Nephron (organoid): Measurements from ENCODE around the gene TSKU.
A peak's percentile ranks its signal among the peaks of the same experiment; 100 is the strongest.

Source experiments
- H3K27ac Mint-ChIP-seq, 3 experiments: 2 replicates each; pipeline ENCODE4 v1.8.0; 2020; ENCODE audit warnings: mixed read lengths in 3 of 3, mild to moderate bottlenecking in 2 of 3, moderate library complexity in 1 of 3
- H3K27me3 Mint-ChIP-seq: 2 replicates; pipeline ENCODE4 v1.8.0; 2021; ENCODE audit warnings: low read depth, mild to moderate bottlenecking, moderate library complexity, mixed read lengths
- H3K36me3 Mint-ChIP-seq: 2 replicates; pipeline ENCODE4 v1.8.0; 2020; ENCODE audit warnings: low read depth, mixed read lengths
- H3K4me1 Mint-ChIP-seq: 2 replicates; pipeline ENCODE4 v1.8.0; 2020; ENCODE audit warnings: mixed read lengths
- H3K4me3 Mint-ChIP-seq, 3 experiments: 2 replicates each; pipeline ENCODE4 v1.8.0; 2020; ENCODE audit warnings: mild to moderate bottlenecking in 3 of 3, mixed read lengths in 3 of 3, moderate library complexity in 2 of 3
- H3K9me3 Mint-ChIP-seq: 2 replicates; pipeline ENCODE4 v1.8.0; 2020; ENCODE audit warnings: mixed read lengths
- CTCF ChIP-seq, 3 experiments: fragments of 200-600 bp; sonication (generic); IDR thresholded peaks; one replicate each; pipeline ENCODE4 v1.5.0; 2021; ENCODE audit warnings: antibody characterized with exemption in 3 of 3; ENCODE audit not compliant: unreplicated experiment in 3 of 3

The TSKU gene

DNA sequence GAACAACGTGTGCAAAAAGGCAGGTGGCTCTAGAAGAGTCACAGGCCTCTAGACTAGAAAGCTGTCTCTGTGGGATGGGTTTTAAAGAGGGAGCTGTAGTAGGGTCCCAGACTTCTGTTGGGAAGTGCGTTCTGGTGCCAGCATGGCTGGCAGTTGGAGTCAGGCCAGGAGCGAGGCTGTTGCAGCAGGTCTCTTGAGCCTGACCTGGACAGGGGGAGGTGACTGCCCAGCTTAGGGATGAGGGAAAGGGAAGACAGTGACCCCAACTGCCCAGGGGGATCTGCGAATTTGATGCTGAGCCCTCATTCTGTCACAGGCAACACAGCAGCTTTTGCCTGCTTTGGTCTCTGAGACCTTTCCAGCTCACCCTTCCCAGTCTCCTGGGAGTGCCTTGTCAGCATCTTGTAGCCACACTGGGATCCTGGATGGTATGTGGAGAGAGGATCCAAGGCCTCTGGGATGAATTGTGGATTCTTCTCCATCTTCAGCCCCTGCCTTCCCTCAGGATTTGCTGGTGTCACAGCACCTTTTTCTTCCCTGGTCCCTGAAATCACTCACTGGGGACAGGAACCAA, 3.4 kb downstream of the TSKU start:
- Mint-ChIP-seq H3K27me3 (no peaks in the 10 kb centered on the region), H3K36me3 (peaks cover 24% of the 10 kb centered on the region), H3K4me1 (peaks cover 40% of the 10 kb centered on the region), H3K27ac (peak overlapping the region in 1 of 3 experiments; percentile 8), H3K9me3 (peaks cover 4% of the 10 kb centered on the region), H3K4me3 (peak overlapping the region; percentile 15 to 87 (median 62))
- no peak for TF ChIP-seq CTCF (IDR thresholded peaks at IDR 0.05; ENCODE audit: unreplicated experiment in 3 of 3)

DNA sequence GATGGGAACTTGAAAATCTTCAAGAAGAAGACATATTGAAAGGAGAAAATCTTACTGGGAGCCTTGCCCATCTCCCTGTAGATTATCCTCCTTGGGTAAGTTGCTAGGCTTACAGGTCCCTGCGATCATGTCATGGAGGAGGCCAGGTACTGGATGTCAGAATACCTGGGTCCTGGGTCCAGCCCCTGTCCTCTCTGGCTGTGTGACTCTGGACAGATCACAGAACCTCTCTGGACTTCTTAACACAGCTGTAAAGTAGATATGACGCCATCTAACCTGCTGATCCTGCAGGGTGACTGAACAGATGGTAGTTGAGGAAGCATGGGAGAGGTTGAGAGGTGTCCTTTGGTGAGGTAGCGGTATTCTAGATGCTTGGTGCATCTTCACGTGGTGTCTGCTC, 4.1 kb downstream of the TSKU start:
- no peaks in the 10 kb centered on the region for H3K27me3 Mint-ChIP-seq
- peaks cover 39% of the 10 kb centered on the region for H3K4me1 Mint-ChIP-seq
- peak overlapping the region in 2 of 3 experiments; percentile 15 to 62 for H3K4me3 Mint-ChIP-seq
- H3K27ac Mint-ChIP-seq: no peak overlapping the region
- TF ChIP-seq CTCF (IDR thresholded peaks at IDR 0.05; ENCODE audit: unreplicated experiment in 3 of 3): no peak
- peaks cover 30% of the 10 kb centered on the region for H3K36me3 Mint-ChIP-seq
- peaks cover 4% of the 10 kb centered on the region for H3K9me3 Mint-ChIP-seq

- H3K36me3 Mint-ChIP-seq: peaks cover 37% of the 10 kb centered on the region
- peaks cover 39% of the 10 kb centered on the region for H3K4me1 Mint-ChIP-seq
- H3K9me3 Mint-ChIP-seq: peaks cover 8% of the 10 kb centered on the region
- no peak overlapping the region for H3K4me3 Mint-ChIP-seq
- no peak overlapping the region for H3K27ac Mint-ChIP-seq
- no peak for TF ChIP-seq CTCF (IDR thresholded peaks at IDR 0.05; ENCODE audit: unreplicated experiment in 3 of 3)
- no peaks in the 10 kb centered on the region for H3K27me3 Mint-ChIP-seq
Observed at GRCh38 chr11:76787911-76788596, 4.9 kb downstream of the TSKU start.

DNA sequence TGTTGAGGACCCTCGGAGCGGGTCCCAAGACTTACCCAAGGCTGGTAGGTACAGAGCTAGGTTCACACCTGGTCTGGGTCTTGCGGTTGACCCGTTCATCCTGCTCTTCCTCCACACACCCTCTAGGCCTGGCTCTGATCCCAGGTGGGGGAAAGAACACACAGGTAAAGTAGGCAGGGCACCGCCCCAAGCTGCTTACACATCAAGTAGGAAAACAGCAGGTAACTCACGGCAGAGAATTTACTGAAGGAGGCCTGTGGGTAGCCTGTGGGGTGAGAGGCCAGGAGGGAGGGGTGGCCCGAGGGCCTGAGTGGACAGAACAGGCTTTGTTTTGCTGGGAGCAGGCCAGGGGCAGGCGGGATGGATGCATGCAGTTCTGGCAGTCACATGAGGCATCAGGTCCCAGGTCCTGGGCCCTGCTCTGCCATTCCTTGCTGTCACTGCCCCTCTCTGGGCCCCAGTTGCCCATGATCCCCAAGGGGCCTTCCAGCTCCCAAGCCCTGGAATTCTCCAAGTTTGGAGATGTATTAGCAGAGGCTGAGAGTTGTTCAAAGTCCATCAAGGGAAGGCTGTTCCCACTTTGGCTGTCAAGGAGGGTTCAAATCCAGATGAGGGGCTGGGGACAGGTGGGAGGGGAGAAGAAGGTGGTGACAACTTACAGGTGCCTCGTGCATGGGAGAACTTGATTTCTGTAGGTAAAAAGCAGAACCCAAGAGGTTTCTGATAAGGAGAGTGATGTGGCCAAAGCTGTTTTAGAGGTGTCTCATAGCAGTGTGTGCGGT, 5.7 kb downstream of the TSKU start:
- TF ChIP-seq CTCF (IDR thresholded peaks at IDR 0.05; ENCODE audit: unreplicated experiment in 3 of 3): no peak
- peaks cover 45% of the 10 kb centered on the region for H3K4me1 Mint-ChIP-seq
- H3K9me3 Mint-ChIP-seq: peaks cover 8% of the 10 kb centered on the region
- no peaks in the 10 kb centered on the region for H3K27me3 Mint-ChIP-seq
- no peak overlapping the region for H3K4me3 Mint-ChIP-seq
- H3K27ac Mint-ChIP-seq: no peak overlapping the region
- peaks cover 37% of the 10 kb centered on the region for H3K36me3 Mint-ChIP-seq

DNA sequence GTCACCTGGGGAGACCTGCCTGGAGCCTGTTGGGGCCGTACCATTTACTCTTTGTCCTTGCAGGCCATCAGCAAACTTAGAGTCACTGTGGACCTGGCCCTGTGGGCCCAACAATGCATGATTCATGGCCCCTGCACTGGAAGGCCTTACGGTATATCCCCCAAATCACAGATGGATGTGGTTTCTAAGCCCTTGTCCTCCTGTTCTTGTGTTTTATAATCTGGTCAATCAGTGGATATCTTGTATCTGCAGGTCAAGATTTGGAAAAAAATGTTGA, 6.2 kb downstream of the TSKU start:
- peaks cover 37% of the 10 kb centered on the region for H3K36me3 Mint-ChIP-seq
- H3K9me3 Mint-ChIP-seq: peaks cover 8% of the 10 kb centered on the region
- no peaks in the 10 kb centered on the region for H3K27me3 Mint-ChIP-seq
- H3K27ac Mint-ChIP-seq: no peak overlapping the region
- H3K4me1 Mint-ChIP-seq: peaks cover 45% of the 10 kb centered on the region
- no peak overlapping the region for H3K4me3 Mint-ChIP-seq
- TF ChIP-seq CTCF (IDR thresholded peaks at IDR 0.05; ENCODE audit: unreplicated experiment in 3 of 3): no peak
